ENCODE results near the gene KRT84. TPM values are rescaled to one million over a fixed set of nuclear protein-coding genes. Genes with fewer than 3 reads are reported as not detected.

The KRT84 gene
- total RNA-seq, 1 experiment from 2014 or later, result 0.15 TPM

GRCh38 chr12:52327830-52328500 is 57.5 kb downstream of the KRT84 start:
- Histone ChIP-seq H3F3A (ENCODE audit: low read length, unreplicated experiment) (no peaks in the 10 kb centered on the region), H3K27ac (ENCODE audit: low read length) (peak overlapping the region; percentile 76), H3K9me3 (ENCODE audit: low read length) (no peaks in the 10 kb centered on the region), H3K9ac (ENCODE audit: low read length) (peak overlapping the region; percentile 49), H4K20me1 (ENCODE audit: low read length) (no peaks in the 10 kb centered on the region), H3K4me2 (ENCODE audit: low read length) (peak overlapping the region; percentile 58), H3K79me2 (ENCODE audit: low read length) (no peaks in the 10 kb centered on the region), H3K9me2 (replicated peaks; ENCODE audit: low read length) (no peaks in the 10 kb centered on the region), H2AFZ (ENCODE audit: low read length) (peak overlapping the region; percentile 63), H3K27me3 (ENCODE audit: low read length) (no peaks in the 10 kb centered on the region), H3K4me1 (ENCODE audit: insufficient read depth, low read length) (peaks cover 15% of the 10 kb centered on the region), H3K36me3 (ENCODE audit: low read depth, low read length) (no peaks in the 10 kb centered on the region), H3K4me3 (ENCODE audit: low read length) (no peak overlapping the region)
- peak; percentile 3; the same call in 1 of the 2 replicates for ATAC-seq
- CTCF ChIA-PET, result interaction anchor here (0.6 to 1.4 kb wide), 12 partner anchors 17 to 295 kb away, joined by 3 to 8 read pairs (median 3); no protein-coding TSS in a partner anchor
- BruUV-seq (replicated peaks), result no TSS peak
- no peak for DNase-seq
- intact Hi-C loops (cut with micrococcal nuclease), result loop anchor here (1.0 to 5.0 kb wide), 3 partner anchors 47 to 171 kb away; no protein-coding TSS in a partner anchor
- TF ChIP-seq EZH2phosphoT487 (IDR thresholded peaks at IDR 0.05; ENCODE audit: borderline replicate concordance, low read length), result no peak
- TF ChIP-seq EZH2 (IDR thresholded peaks at IDR 0.05; ENCODE audit: low read length, unreplicated experiment), result no peak
- no peak for TF ChIP-seq CTCF (conservative IDR thresholded peaks at IDR 0.05; ENCODE audit: low read depth, low read length)
- POLR2A ChIA-PET (ENCODE audit: unreplicated experiment), result interaction anchor here (0.6 to 0.7 kb wide), 2 partner anchors 180 to 1231 kb away, joined by 4 to 5 read pairs; no protein-coding TSS in a partner anchor

Other genes starting within 250 kb of the KRT84 start
- gene KRT80, start 193.6 kb downstream of the KRT84 start, total RNA-seq (2014; rRNA removed), result 19.8 and 30.1 TPM in 2 replicates
- gene KRT7, start 152.4 kb downstream of the KRT84 start, total RNA-seq (2014; rRNA removed), result 2,144 and 2,979 TPM in 2 replicates
- gene KRT86, start 111.0 kb downstream of the KRT84 start, total RNA-seq (2014; rRNA removed), result 0.98 and 1.2 TPM in 2 replicates
- 1,688 and 2,042 TPM in 2 replicates for gene KRT81, start 94.1 kb downstream of the KRT84 start, total RNA-seq (2014; rRNA removed)
- gene KRT83, start 64.3 kb downstream of the KRT84 start, total RNA-seq (2014; rRNA removed), result 0.33 and 1.1 TPM in 2 replicates
- gene KRT85, start 18.2 kb downstream of the KRT84 start, total RNA-seq (2014; rRNA removed), result not detected in 2 replicates
- 0.29 TPM in 1 of 2 replicates, not detected in the other for gene KRT82, start 20.7 kb upstream of the KRT84 start, total RNA-seq (2014; rRNA removed)
- 32.8 and 38.5 TPM in 2 replicates for gene KRT75, start 48.7 kb upstream of the KRT84 start, total RNA-seq (2014; rRNA removed)
- 7.7 and 8.5 TPM in 2 replicates for gene KRT6B, start 66.5 kb upstream of the KRT84 start, total RNA-seq (2014; rRNA removed)
- gene KRT6C, start 88.2 kb upstream of the KRT84 start, total RNA-seq (2014; rRNA removed), result not detected in 2 replicates
- 46.3 and 61.2 TPM in 2 replicates for gene KRT6A, start 107.6 kb upstream of the KRT84 start, total RNA-seq (2014; rRNA removed)
- gene KRT5, start 134.7 kb upstream of the KRT84 start, total RNA-seq (2014; rRNA removed), result not detected in 2 replicates
- gene KRT71, start 167.5 kb upstream of the KRT84 start, total RNA-seq (2014; rRNA removed), result not detected in 2 replicates
- not detected in 2 replicates for gene KRT74, start 188.2 kb upstream of the KRT84 start, total RNA-seq (2014; rRNA removed)
- not detected in 2 replicates for gene KRT72, start 215.8 kb upstream of the KRT84 start, total RNA-seq (2014; rRNA removed)
- not detected in 2 replicates for gene KRT73, start 232.9 kb upstream of the KRT84 start, total RNA-seq (2014; rRNA removed)

All from PC-3 (cell line).